Esophagus squamous epithelium (tissue), 5 donors: Measurements from ENCODE around the gene C19orf25. TPM values are rescaled to one million over a fixed set of nuclear protein-coding genes. Genes with fewer than 3 reads are reported as not detected.

Source experiments
- DNase-seq: peaks from one replicate; lab custom pipeline; 2025; lab: John Stamatoyannopoulos, UW
- H3K27ac ChIP-seq, 4 donors: fragments of 200-600 bp; sonication (generic); one replicate each; pipeline ENCODE4 v1.5.1; 2016 to 2019; ENCODE audit warnings: mild to moderate bottlenecking in 1 of 4
- H3K27me3 ChIP-seq, 4 donors: fragments of 200-600 bp; sonication (generic); 1 replicate in 3 of 4; 2 replicates in 1 of 4; pipeline versions ENCODE4 v1.5.1 to v1.6.0; 2017 to 2021; ENCODE audit warnings: antibody characterized with exemption in 1 of 4
- H3K36me3 ChIP-seq, 3 donors: fragments of 200-600 bp; sonication (generic); one replicate each; pipeline ENCODE4 v1.5.1; 2016 to 2019
- H3K4me1 ChIP-seq, 3 donors: fragments of 200-600 bp; sonication (generic); one replicate each; pipeline ENCODE4 v1.5.1; 2017 to 2019
- H3K4me3 ChIP-seq, 4 donors: fragments of 200-600 bp; sonication (generic); 1 replicate in 3 of 4; 2 replicates in 1 of 4; pipeline ENCODE4 v1.5.1; 2016 to 2019; ENCODE audit warnings: mild to moderate bottlenecking in 2 of 4, moderate library complexity in 1 of 4
- H3K9me3 ChIP-seq, 3 donors: fragments of 200-600 bp; sonication (generic); one replicate each; pipeline ENCODE4 v1.5.1; 2016 to 2019
- CTCF ChIP-seq, 6 experiments: fragments of 450-650 bp in 4 of 6; fragments of 200-600 bp in 2 of 6; sonication (generic) in 2 of 6; IDR thresholded peaks; one replicate each; pipeline ENCODE4 v1.5.1; 2016 to 2019; ENCODE audit warnings: antibody characterized with exemption in 6 of 6, mild to moderate bottlenecking in 4 of 6, moderate library complexity in 4 of 6
- POLR2A ChIP-seq, 4 donors: fragments of 450-650 bp; IDR thresholded peaks; one replicate each; pipeline ENCODE4 v1.6.1; 2017; ENCODE audit warnings: antibody characterized with exemption in 4 of 4, mild to moderate bottlenecking in 4 of 4, moderate library complexity in 3 of 4
- WGBS, 2 donors: methylation state at CpG; one replicate each; pipeline ENCODE4 v1.1.5; 2018; 5-methylcytosine and 5-hydroxymethylcytosine counted together
- intact Hi-C: fragments of 100-400 bp; cut with DNase I; formaldehyde crosslinking; loops from one replicate; pipeline ENCODE4 v1.15.0; 2022
- total RNA-seq, 4 donors: library from RNA; depleted of rRNA; stranded (reverse); fragments of >200 nt; gene quantifications; one replicate each; pipeline ENCODE4 v1.1.0, GENCODE V29; 2016
- donor health status: DM: yes; HTN: yes; CAD: no.

C19orf25 gene
- total RNA-seq, 4 donors from 2014 or later, result 17.8 to 24.5 (median 23.0) TPM

DNA sequence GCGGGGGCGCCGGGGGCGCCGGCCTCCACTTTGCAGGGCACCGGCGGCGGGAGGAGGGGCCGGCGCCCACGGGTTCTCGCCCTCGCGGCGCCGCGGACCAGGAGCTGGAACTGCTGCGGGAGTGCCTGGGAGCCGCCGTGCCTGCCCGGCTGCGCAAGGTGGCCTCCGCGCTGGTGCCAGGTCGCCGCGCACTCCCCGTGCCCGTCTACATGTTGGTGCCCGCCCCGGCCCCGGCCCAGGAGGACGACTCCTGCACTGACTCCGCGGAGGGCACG lies 11.9 kb downstream of the C19orf25 start:
- Histone ChIP-seq H3K9me3 (no peaks in the 10 kb centered on the region), H3K4me1 (peaks cover 52 to 73% (median 61%) of the 10 kb centered on the region in 3 donors), H3K4me3 (peak overlapping the region in 2 of 4 donors; percentile 47 to 63), H3K36me3 (no peaks in the 10 kb centered on the region), H3K27me3 (peaks cover 28 to 85% (median 39%) of the 10 kb centered on the region in 4 donors), H3K27ac (no peak overlapping the region)
- WGBS, 2 donors, result no CpG with 5 or more reads among the region's 36 CpGs
- DNase-seq, result no peak
- intact Hi-C loops, result no loop called here
- TF ChIP-seq CTCF (IDR thresholded peaks at IDR 0.05), result no peak
- no peak for TF ChIP-seq POLR2A (IDR thresholded peaks at IDR 0.05)

- no peak for TF ChIP-seq POLR2A (IDR thresholded peaks at IDR 0.05)
- TF ChIP-seq CTCF (IDR thresholded peaks at IDR 0.05), result no peak
- DNase-seq, result no peak
- WGBS, 2 donors, result no CpG with 5 or more reads among the region's 70 CpGs
- intact Hi-C loops, result no loop called here
- Histone ChIP-seq H3K4me3 (peak overlapping the region in 2 of 4 donors; percentile 47 to 63), H3K4me1 (peaks cover 51 to 67% (median 58%) of the 10 kb centered on the region in 3 donors), H3K27me3 (peaks cover 23 to 79% (median 36%) of the 10 kb centered on the region in 4 donors), H3K27ac (no peak overlapping the region), H3K36me3 (no peaks in the 10 kb centered on the region), H3K9me3 (no peaks in the 10 kb centered on the region)
Measured at GRCh38 chr19:1466461-1467214, 12.4 kb downstream of the C19orf25 start.

GRCh38 chr19:1466018-1466460 lies 13.0 kb downstream of the C19orf25 start:
- Histone ChIP-seq H3K27me3 (peaks cover 20 to 73% (median 34%) of the 10 kb centered on the region in 4 donors), H3K36me3 (peaks cover 0 to 4% (median under 1%) of the 10 kb centered on the region in 3 donors), H3K27ac (no peak overlapping the region), H3K4me3 (peak overlapping the region in 2 of 4 donors; percentile 12 to 15), H3K4me1 (peaks cover 45 to 61% (median 52%) of the 10 kb centered on the region in 3 donors), H3K9me3 (no peaks in the 10 kb centered on the region)
- no peak for TF ChIP-seq POLR2A (IDR thresholded peaks at IDR 0.05)
- no peak for TF ChIP-seq CTCF (IDR thresholded peaks at IDR 0.05)
- intact Hi-C loops, result no loop called here
- DNase-seq, result no peak
- WGBS, 2 donors, result 49% methylated on average over 7 of the region's 41 CpGs; no CpG with 5 or more reads in 1 of the 2 donors

DNA sequence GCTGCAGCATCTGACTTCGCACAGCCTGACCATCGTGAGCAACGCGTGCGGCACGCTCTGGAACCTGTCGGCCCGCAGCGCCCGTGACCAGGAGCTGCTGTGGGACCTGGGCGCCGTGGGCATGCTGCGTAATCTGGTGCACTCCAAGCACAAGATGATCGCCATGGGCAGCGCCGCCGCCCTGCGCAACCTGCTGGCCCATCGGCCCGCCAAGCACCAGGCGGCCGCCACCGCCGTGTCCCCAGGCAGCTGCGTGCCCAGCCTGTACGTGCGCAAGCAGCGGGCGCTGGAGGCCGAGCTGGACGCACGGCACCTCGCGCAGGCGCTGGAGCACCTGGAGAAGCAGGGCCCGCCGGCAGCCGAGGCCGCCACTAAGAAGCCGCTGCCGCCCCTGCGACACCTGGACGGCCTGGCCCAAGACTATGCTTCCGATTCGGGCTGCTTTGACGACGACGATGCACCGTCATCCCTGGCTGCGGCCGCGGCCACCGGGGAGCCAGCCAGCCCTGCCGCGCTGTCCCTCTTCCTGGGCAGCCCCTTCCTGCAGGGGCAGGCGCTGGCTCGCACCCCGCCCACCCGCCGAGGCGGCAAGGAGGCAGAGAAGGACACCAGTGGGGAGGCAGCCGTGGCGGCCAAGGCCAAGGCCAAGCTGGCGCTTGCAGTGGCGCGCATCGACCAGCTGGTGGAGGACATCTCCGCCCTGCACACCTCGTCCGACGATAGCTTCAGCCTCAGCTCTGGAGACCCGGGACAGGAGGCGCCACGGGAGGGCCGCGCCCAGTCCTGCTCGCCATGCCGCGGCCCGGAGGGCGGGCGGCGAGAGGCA lies 13.6 kb downstream of the C19orf25 start:
- Histone ChIP-seq H3K9me3 (no peaks in the 10 kb centered on the region), H3K36me3 (peaks cover 0 to 10% (median 7%) of the 10 kb centered on the region in 3 donors), H3K4me1 (peaks cover 39 to 55% (median 46%) of the 10 kb centered on the region in 3 donors), H3K4me3 (peak overlapping the region in 2 of 4 donors; percentile 12 to 15), H3K27ac (no peak overlapping the region), H3K27me3 (peaks cover 18 to 67% (median 31%) of the 10 kb centered on the region in 4 donors)
- DNase-seq, result no peak
- WGBS, 2 donors, result 50 to 94% methylated on average over 8 to 12 of the region's 83 CpGs
- intact Hi-C loops, result no loop called here
- TF ChIP-seq POLR2A (IDR thresholded peaks at IDR 0.05) (no peak), CTCF (IDR thresholded peaks at IDR 0.05) (peak in 5 of 6 experiments; percentile 21 to 61 (median 38))
